Mucosa of stomach (tissue), 1 donor: ENCODE results near the gene MRPL33.
"Not testable (repeated sequence)": the region's sequence is repeated elsewhere in the genome, so short reads cannot be mapped to it uniquely, and the experiment has no call there.

Experiments used
- H3K27me3 ChIP-seq: one replicate; pipeline ENCODE4 v1.7.0; 2013; ENCODE audit warnings: mild to moderate bottlenecking, low read length; ENCODE audit not compliant: control insufficient read depth, insufficient read depth
- H3K36me3 ChIP-seq: one replicate; pipeline ENCODE4 v1.7.0; 2013; ENCODE audit warnings: low read length; ENCODE audit not compliant: control insufficient read depth, insufficient read depth
- H3K4me1 ChIP-seq: one replicate; pipeline ENCODE4 v1.7.0; 2013; ENCODE audit warnings: mild to moderate bottlenecking, low read length; ENCODE audit not compliant: control insufficient read depth, insufficient read depth
- H3K4me3 ChIP-seq: one replicate; pipeline ENCODE4 v1.7.0; 2013; ENCODE audit warnings: low read length
- H3K9ac ChIP-seq: one replicate; pipeline ENCODE4 v1.7.0; 2013; ENCODE audit warnings: mild to moderate bottlenecking, low read length, moderate library complexity
- H3K9me3 ChIP-seq: one replicate; pipeline ENCODE4 v1.7.0; 2013; ENCODE audit warnings: mild to moderate bottlenecking, low read length, moderate library complexity; ENCODE audit not compliant: control insufficient read depth
- donor health status: Pancreatic carcinoma.

Gene MRPL33

DNA sequence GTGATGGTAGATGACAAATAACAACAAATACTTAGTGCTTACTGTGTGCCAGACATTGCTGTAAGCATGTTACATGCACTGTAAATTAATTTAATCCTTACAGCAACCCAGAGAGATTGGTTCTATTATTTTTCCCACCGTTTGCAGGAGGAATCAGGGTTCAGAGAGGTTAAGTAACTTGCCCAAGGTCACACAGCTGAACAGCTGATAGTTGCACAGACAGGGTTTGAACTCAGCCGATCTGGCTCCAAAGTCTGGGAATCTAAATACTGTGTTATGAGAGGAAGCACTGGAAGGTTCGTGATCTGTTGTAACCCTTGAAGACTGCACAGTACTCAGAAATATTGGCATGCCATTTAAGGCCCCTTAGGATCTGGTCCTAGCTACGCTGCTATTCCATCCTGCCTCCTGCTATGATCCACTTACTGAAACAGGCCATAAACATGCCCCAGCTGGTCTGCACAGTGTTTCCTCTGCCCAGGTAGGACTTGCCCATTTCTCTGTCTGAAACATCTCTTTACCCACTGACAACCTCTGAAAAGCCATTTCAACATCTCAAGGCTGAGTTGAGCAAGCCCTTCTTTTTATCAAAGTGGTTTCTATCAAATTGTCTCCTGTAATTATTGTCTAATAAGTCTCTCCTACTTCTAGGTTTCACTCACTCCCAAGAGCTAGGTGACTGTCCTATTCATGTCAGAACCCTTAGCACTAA lies 40.4 kb upstream of the MRPL33 start:
- Histone ChIP-seq H3K4me1 (peaks cover 40% of the 10 kb centered on the region), H3K36me3 (no peaks in the 10 kb centered on the region), H3K27me3 (no peaks in the 10 kb centered on the region), H3K9ac (no peak overlapping the region), H3K9me3 (no peaks in the 10 kb centered on the region), H3K4me3 (no peak overlapping the region)

DNA sequence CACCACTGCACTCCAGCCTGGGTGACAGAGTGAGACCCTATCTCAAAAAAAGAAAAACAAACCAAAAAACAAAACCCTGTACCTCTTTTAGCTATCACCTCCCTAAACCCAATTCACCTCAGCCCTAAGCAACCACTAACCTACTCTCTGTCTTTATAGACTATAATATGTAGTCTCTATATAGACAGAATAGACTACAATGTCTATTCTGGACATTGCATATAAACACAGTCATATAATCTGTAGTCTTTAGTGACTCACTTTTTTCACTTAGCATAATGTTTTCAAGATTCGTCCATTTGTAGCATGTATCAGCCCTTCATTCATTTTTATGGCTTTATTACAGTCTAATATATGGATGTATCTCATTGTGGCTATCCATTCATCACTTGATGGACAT lies 37.2 kb upstream of the MRPL33 start:
- peaks cover 58% of the 10 kb centered on the region for H3K4me1 ChIP-seq

DNA sequence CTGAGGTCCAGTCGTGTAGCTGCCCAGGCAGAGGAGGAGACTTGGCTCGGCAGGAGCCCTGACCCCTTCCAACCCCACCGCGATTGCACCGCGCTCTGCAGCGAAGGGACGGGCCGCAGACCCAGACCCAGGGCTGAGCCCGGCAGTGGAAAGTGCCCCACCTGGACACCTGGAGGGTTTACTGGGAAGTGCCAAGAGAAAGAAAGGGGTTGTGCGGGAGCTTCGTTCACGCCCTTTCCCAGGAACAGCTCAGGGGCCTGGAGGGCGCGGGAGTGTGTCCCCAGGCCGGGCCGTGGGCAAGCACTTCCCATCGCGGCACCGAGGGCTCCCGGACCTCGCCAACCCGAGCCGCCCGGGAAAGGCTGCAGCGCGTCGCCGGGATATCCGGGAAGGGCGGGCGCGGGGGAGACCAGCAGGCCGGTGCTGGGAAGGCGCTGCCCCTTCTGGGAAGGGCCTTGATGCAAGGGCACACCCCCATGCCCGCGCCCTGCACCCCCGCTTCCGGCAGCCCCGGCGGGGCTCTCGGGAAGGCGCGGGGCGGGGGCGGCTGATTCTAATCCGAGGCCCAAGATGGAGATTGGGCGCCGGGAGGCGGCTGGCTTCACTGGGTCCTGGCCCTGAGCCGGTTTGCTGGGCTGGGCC lies 36.1 kb upstream of the MRPL33 start:
- Histone ChIP-seq H3K4me1 (peaks cover 48% of the 10 kb centered on the region), H3K36me3 (no peaks in the 10 kb centered on the region), H3K27me3 (no peaks in the 10 kb centered on the region), H3K9me3 (no peaks in the 10 kb centered on the region), H3K4me3 (peak overlapping the region; percentile 54), H3K9ac (peak overlapping the region; percentile 87)

More for the DNA sequence above, 37.2 kb upstream of the MRPL33 start:
- Histone ChIP-seq H3K9me3 (no peaks in the 10 kb centered on the region), H3K27me3 (no peaks in the 10 kb centered on the region), H3K36me3 (no peaks in the 10 kb centered on the region), H3K4me3 (no peak overlapping the region), H3K9ac (no peak overlapping the region)

DNA sequence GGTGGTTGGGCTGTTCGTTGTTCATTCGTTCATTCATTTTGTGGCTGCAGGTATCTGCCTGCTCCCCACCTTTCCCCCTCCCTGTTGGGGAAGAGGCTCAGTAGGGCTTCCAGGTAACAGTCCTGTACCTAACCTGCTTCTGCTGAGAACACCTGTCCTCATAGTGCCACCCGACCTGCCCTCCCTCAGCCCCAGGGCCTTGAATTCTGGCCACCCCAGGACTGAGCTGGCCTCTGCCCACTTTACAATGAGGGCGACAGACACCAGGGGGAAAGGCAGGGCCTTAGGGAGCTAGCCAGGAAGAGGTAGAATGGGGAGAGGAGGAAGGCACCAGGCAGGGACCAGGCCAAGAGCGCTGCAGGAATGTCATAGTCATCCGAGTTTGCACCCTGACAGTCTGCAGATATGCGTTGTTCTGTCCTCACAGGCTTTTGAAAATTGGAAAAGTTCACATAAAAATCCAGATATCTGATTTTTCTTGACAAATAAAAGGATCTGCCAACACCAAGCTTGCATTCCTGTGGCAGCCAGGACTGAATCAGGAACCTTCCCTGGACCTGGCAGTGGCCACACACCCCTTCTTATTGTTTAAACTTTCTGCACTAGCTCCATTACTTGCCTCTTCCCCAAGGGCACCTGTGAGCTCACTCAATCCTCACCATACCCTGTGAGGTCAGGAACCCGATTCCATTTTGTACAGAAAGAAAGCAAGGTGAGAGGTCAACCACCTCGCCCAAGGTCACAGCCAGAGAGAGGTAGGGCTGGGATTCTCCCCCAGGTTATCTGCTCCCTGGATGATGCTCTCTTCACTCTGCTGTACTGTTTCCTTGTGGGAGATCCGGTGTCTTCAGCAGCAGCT lies 35.3 kb upstream of the MRPL33 start:
- no peaks in the 10 kb centered on the region for H3K27me3 ChIP-seq
- H3K9ac ChIP-seq = peak overlapping the region; percentile 87
- no peaks in the 10 kb centered on the region for H3K36me3 ChIP-seq
- H3K9me3 ChIP-seq = no peaks in the 10 kb centered on the region
- peaks cover 43% of the 10 kb centered on the region for H3K4me1 ChIP-seq
- no peak overlapping the region for H3K4me3 ChIP-seq

DNA sequence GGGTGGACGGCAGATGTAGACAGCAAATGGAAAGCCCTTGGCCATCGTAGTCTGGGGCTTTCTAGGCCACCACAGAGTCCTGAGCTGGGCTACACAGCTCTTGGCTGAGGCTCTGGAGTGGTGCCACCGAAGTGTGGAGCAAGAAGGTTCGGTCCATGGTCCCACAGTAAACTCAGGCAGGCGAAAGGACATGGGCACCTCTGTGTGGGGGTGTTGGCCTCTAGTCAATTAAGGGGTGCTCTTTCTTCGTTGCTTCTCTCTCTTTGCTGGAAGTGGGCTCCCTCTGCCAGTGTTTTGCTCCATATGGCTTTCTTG lies 34.7 kb upstream of the MRPL33 start:
- Histone ChIP-seq H3K9ac (no peak overlapping the region), H3K4me3 (no peak overlapping the region), H3K4me1 (peaks cover 43% of the 10 kb centered on the region), H3K36me3 (no peaks in the 10 kb centered on the region), H3K9me3 (no peaks in the 10 kb centered on the region), H3K27me3 (no peaks in the 10 kb centered on the region)

DNA sequence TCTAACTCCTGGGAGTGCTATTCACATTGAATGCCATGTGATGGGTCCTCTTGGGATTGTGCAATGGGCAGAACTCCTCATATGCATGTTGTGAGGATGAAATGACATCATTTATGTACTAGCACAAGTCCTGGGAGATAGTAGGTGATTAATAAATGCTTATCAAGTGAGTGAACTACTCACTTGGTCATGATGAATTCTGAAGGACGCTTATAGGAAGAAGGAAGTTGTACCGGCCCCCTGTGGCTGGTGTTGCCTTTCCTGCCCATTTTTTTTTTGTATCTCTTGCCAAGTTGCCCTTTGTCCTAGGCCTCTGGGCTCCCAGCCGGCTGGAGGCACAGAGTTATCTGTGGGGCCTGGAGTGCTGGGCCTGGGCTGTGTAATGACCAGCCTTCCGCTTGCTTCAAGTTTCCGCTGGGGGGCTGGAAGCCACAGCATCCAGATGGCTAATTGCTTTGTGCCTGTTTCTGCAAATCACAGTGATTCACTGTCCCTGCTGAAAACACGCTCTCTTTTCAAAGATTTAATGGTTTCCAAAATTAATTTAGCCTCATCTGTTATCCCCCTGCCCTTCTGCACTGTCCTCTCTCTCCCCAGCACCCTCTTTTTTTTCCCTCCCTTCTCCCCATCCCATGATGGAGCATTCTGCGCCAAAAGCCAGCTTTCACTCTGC lies 33.7 kb upstream of the MRPL33 start:
- Histone ChIP-seq H3K4me1 (peaks cover 43% of the 10 kb centered on the region), H3K9me3 (no peaks in the 10 kb centered on the region), H3K27me3 (no peaks in the 10 kb centered on the region), H3K4me3 (no peak overlapping the region), H3K36me3 (no peaks in the 10 kb centered on the region), H3K9ac (peak overlapping the region; percentile 26)

DNA sequence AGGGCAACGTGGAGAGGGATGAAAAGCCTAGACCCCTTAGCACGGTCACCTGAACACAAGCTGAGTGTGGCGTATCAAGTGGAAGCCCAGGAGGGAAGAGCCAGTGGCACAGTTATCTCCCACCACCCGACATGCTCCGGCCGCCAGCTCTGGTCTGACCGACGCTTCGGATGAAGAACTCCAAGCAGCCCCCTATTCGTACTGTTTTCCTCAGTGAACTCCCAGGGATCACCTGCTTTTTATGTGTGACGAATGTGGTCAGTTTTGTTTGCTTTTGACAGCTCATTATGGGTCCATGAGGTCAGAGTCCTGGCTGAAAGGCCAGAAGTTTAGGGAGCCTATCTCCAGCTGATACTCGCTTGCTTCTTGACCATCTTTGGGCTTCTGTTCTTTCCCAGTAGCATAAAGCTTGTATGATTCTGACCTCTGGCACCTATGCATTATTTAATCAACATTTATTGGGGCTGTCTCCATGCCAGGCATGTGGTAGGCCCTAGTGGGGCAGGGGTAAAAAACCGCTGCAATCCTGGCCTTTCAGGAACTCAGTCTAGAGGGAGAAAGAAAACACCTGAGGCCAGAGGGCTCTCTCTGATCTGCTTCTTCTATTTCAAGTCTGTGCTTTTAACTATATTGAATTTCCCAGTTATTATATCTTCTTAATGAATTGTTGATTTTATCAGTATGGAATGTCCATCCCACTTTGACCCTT lies 33.0 kb upstream of the MRPL33 start:
- Histone ChIP-seq H3K9me3 (no peaks in the 10 kb centered on the region), H3K36me3 (no peaks in the 10 kb centered on the region), H3K9ac (peak overlapping the region; percentile 26), H3K4me1 (peaks cover 43% of the 10 kb centered on the region), H3K27me3 (no peaks in the 10 kb centered on the region), H3K4me3 (no peak overlapping the region)

DNA sequence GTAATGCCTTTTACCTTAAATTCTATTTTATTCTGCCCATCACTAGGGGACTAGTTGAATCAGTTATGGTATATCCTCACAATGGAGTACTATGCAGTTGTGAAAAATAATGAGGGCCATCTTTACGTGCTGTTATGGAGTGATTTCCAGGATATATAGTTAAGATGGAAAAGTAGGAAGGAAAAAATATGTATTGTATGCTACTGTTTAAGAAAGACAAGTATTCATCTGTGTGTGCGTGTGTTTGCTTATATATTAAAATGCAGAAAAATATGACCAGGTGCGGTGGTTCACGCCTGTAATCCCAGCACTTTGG lies 32.5 kb upstream of the MRPL33 start:
- H3K4me1 ChIP-seq = peaks cover 43% of the 10 kb centered on the region
- H3K4me3 ChIP-seq = no peak overlapping the region
- H3K9me3 ChIP-seq = no peaks in the 10 kb centered on the region
- H3K36me3 ChIP-seq = no peaks in the 10 kb centered on the region
- no peaks in the 10 kb centered on the region for H3K27me3 ChIP-seq
- no peak overlapping the region for H3K9ac ChIP-seq

DNA sequence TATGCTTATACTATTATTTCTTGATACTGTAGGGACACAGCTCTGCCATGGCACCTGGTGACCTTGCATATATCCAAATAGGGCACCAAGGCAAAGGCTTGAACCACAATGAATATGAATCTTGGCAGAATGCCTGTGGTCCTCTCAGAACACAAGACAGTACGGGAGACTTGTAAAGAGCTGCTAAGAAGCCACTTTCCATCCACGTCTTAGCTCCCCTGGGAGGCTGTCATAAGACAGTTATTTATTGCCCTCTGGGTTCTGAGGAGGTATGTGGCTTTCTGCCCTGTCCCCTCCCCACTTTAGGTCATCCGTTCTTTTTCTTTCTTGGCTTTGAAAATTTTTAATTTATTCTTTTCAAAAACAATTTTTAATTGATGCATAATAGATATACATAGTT lies 29.8 kb upstream of the MRPL33 start:
- Histone ChIP-seq H3K9ac (no peak overlapping the region), H3K4me3 (no peak overlapping the region), H3K4me1 (peaks cover 22% of the 10 kb centered on the region), H3K27me3 (no peaks in the 10 kb centered on the region), H3K36me3 (no peaks in the 10 kb centered on the region), H3K9me3 (no peaks in the 10 kb centered on the region)

DNA sequence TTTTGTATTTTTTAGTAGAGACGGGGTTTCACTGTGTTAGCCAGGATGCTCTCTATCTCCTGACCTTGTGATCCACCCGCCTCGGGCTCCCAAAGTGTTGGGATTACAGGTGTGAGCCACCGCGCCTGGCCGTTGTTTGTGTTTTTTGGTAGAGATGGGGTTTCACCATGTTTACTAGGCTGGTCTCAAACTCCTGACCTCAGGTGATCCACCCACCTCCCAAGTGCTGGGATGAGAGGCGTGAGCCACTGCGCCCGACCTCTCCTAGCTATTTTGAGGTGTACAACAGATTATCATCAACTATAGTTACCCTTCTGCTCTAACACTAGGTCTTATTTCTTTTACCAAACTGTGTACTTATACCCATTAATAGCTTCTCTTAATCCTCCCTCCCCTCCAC lies 28.9 kb upstream of the MRPL33 start:
- H3K4me1 ChIP-seq = peaks cover 13% of the 10 kb centered on the region
- H3K27me3 ChIP-seq = no peaks in the 10 kb centered on the region
- no peak overlapping the region for H3K4me3 ChIP-seq
- H3K9ac ChIP-seq = no peak overlapping the region
- H3K36me3 ChIP-seq = no peaks in the 10 kb centered on the region
- no peaks in the 10 kb centered on the region for H3K9me3 ChIP-seq

DNA sequence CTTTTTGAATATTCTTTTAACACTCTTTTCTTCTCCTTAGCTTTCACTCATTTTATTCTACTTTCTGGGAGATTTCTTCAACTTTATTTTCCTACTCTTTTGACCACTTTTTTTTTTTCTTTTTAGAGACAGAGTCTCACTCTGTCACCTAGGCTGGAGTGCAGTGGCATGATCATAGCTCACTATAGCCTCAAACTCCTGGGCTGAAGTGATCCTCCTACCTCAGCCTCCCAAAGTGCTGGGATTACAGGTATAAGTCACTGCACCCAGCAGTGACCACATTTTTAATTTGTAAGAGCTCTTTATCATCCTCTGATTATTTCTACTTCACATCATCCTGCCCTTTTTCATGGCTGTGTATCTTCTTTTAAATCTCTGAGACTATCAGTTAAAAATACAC lies 26.0 kb upstream of the MRPL33 start:
- not testable (repeated sequence) for H3K9me3 ChIP-seq, H3K9ac ChIP-seq, H3K36me3 ChIP-seq, H3K4me1 ChIP-seq, H3K4me3 ChIP-seq, H3K27me3 ChIP-seq
